Liver (tissue), 9 donors: ENCODE measurements around the gene AKAP13. TPM values are rescaled to one million over a fixed set of nuclear protein-coding genes. Genes with fewer than 3 reads are reported as not detected.

Experiments used
- DNase-seq: peaks from one replicate; pipeline ENCODE4 v3.0.0-alpha.2; 2017; ENCODE audit warnings: low spot score
- H3K27ac ChIP-seq, 2 donors: one replicate each; pipeline ENCODE4 v1.7.0; 2013; ENCODE audit warnings: inconsistent platforms in 2 of 2, low read length in 2 of 2, control low read depth in 1 of 2, low read depth in 1 of 2, mild to moderate bottlenecking in 1 of 2
- H3K27me3 ChIP-seq, 4 donors: one replicate each; pipeline versions ENCODE4 v1.6.1 to v1.7.0; 2013; ENCODE audit warnings: low read length in 3 of 4, inconsistent platforms in 1 of 4, mild to moderate bottlenecking in 1 of 4, moderate library complexity in 1 of 4; ENCODE audit not compliant: control insufficient read depth in 4 of 4, insufficient read depth in 4 of 4
- H3K36me3 ChIP-seq, 4 donors: one replicate each; pipeline versions ENCODE4 v1.6.1 to v1.7.0; 2013; ENCODE audit warnings: low read length in 3 of 4, mild to moderate bottlenecking in 3 of 4, low read depth in 1 of 4, moderate library complexity in 1 of 4; ENCODE audit not compliant: control insufficient read depth in 4 of 4, insufficient read depth in 3 of 4
- H3K4me1 ChIP-seq, 4 donors: one replicate each; pipeline versions ENCODE4 v1.6.1 to v1.7.0; 2013; ENCODE audit warnings: low read length in 3 of 4, mild to moderate bottlenecking in 3 of 4, moderate library complexity in 1 of 4; ENCODE audit not compliant: control insufficient read depth in 4 of 4, insufficient read depth in 4 of 4
- H3K4me3 ChIP-seq, 3 donors: one replicate each; pipeline versions ENCODE4 v1.6.1 to v1.7.0; 2013; ENCODE audit warnings: low read length in 3 of 3, control low read depth in 1 of 3, low read depth in 1 of 3, mild to moderate bottlenecking in 1 of 3
- H3K9ac ChIP-seq, 2 donors: one replicate each; pipeline ENCODE4 v1.7.0; 2013; ENCODE audit warnings: low read length in 2 of 2, mild to moderate bottlenecking in 2 of 2, moderate library complexity in 2 of 2, control low read depth in 1 of 2, low read depth in 1 of 2
- H3K9me3 ChIP-seq, 4 donors: one replicate each; pipeline versions ENCODE4 v1.6.1 to v1.7.0; 2013; ENCODE audit warnings: low read length in 3 of 4; ENCODE audit not compliant: control insufficient read depth in 4 of 4
- ATF3 ChIP-seq: IDR thresholded peaks from 2 replicates; pipeline ENCODE4 v1.6.1; 2016; ENCODE audit warnings: antibody characterized with exemption
- EGR1 ChIP-seq, 2 donors: IDR thresholded peaks; 2 replicates each; pipeline ENCODE4 v1.6.1; 2016 to 2018; ENCODE audit warnings: antibody characterized with exemption in 2 of 2, low read depth in 2 of 2
- FOXA1 ChIP-seq: IDR thresholded peaks from 2 replicates; pipeline ENCODE4 v1.6.1; 2016; ENCODE audit warnings: antibody characterized with exemption
- FOXA2 ChIP-seq: IDR thresholded peaks from 2 replicates; pipeline ENCODE4 v1.6.1; 2016; ENCODE audit warnings: antibody characterized with exemption
- GABPA ChIP-seq, 2 donors: IDR thresholded peaks in 1 of 2; conservative IDR thresholded peaks in 1 of 2; 2 replicates each; pipeline ENCODE4 v1.6.1; 2016; ENCODE audit warnings: antibody characterized with exemption in 2 of 2, mild to moderate bottlenecking in 1 of 2, moderate library complexity in 1 of 2
- HNF4A ChIP-seq, 2 donors: conservative IDR thresholded peaks; 2 replicates each; pipeline ENCODE4 v1.6.1; 2016; ENCODE audit warnings: antibody characterized with exemption in 2 of 2, mild to moderate bottlenecking in 2 of 2
- HNF4G ChIP-seq: IDR thresholded peaks from 2 replicates; pipeline ENCODE4 v1.6.1; 2016; ENCODE audit warnings: antibody characterized with exemption
- JUND ChIP-seq, 2 donors: IDR thresholded peaks; 2 replicates each; pipeline ENCODE4 v1.6.1; 2016; ENCODE audit warnings: antibody characterized with exemption in 2 of 2
- MAX ChIP-seq: IDR thresholded peaks from 2 replicates; pipeline ENCODE4 v1.6.1; 2016; ENCODE audit warnings: antibody characterized with exemption
- NR2F2 ChIP-seq: IDR thresholded peaks from 2 replicates; pipeline ENCODE4 v1.6.1; 2016; ENCODE audit warnings: antibody characterized with exemption
- RAD21 ChIP-seq, 2 donors: IDR thresholded peaks; 2 replicates each; pipeline ENCODE4 v1.6.1; 2016; ENCODE audit warnings: antibody characterized with exemption in 2 of 2, mild to moderate bottlenecking in 2 of 2
- REST ChIP-seq: IDR thresholded peaks from 2 replicates; pipeline ENCODE4 v1.6.1; 2016; ENCODE audit warnings: antibody characterized with exemption, mild to moderate bottlenecking
- RXRA ChIP-seq, 2 donors: IDR thresholded peaks; 2 replicates each; pipeline ENCODE4 v1.6.1; 2017 to 2018; ENCODE audit warnings: antibody characterized with exemption in 2 of 2, mild to moderate bottlenecking in 1 of 2
- SP1 ChIP-seq: IDR thresholded peaks from 2 replicates; pipeline ENCODE4 v1.6.1; 2018; ENCODE audit warnings: antibody characterized with exemption, mild to moderate bottlenecking
- TAF1 ChIP-seq: conservative IDR thresholded peaks from 2 replicates; pipeline ENCODE4 v1.6.1; 2016; ENCODE audit warnings: antibody characterized with exemption, mild to moderate bottlenecking
- YY1 ChIP-seq: IDR thresholded peaks from 2 replicates; pipeline ENCODE4 v1.6.1; 2016; ENCODE audit warnings: antibody characterized with exemption, mild to moderate bottlenecking
- ZBTB33 ChIP-seq: IDR thresholded peaks from 2 replicates; pipeline ENCODE4 v1.6.1; 2016; ENCODE audit warnings: antibody characterized with exemption
- WGBS: extraction: QIAGEN DNeasy Blood & Tissue Kit; methylation state at CpG from one replicate; pipeline ENCODE4 v1.1.7; 2013; 5-methylcytosine and 5-hydroxymethylcytosine counted together
- polyA plus RNA-seq, 2 donors: library from polyadenylated mRNA; stranded (reverse) in 1 of 2; unstranded in 1 of 2; fragments of 200-250 nt in 1 of 2; fragments of >200 nt in 1 of 2; fragmentation: Nextera tagmentation in 1 of 2; extraction: Ambion mirVana in 1 of 2; gene quantifications; one replicate each; pipeline versions ENCODE4 v1.2.1 to v1.2.3, GENCODE V29; 2013 to 2015
- total RNA-seq, 2 donors: library from RNA; depleted of rRNA; stranded (reverse); fragments of >200 nt; gene quantifications; one replicate each; pipeline ENCODE4 v1.2.3, GENCODE V29; 2014
- TF ChIP-seq, protein P1 (sequence below): fragments of 150-350 bp; IDR thresholded peaks from 2 replicates; pipeline ENCODE4 v1.5.1; 2017; ENCODE audit warnings: improper control_type of control experiment, low read depth, low read length; ENCODE audit not compliant: missing input control
- donor health status: healthy.
- donor health status: healthy.
- donor health status: healthy.
- donor health status: healthy.
- donor health status: healthy.

The AKAP13 gene
- total and polyA plus RNA-seq, 4 donors = 18.6 to 92.3 (median 37.4) TPM

- TF ChIP-seq RAD21 (IDR thresholded peaks at IDR 0.05) (peak; percentile 43 to 62), SP1 (peak; percentile 46), FOXA1 (peak; percentile 27), GABPA (IDR thresholded peaks at IDR 0.05 in 1 of 2, conservative IDR thresholded peaks at IDR 0.05 in 1 of 2) (no peak), ZBTB33 (no peak), JUND (IDR thresholded peaks at IDR 0.05) (peak in 1 of 2 donors; percentile 11)
Observed at GRCh38 chr15:85766001-85766831, 385.8 kb downstream of the AKAP13 start (continued).

DNA sequence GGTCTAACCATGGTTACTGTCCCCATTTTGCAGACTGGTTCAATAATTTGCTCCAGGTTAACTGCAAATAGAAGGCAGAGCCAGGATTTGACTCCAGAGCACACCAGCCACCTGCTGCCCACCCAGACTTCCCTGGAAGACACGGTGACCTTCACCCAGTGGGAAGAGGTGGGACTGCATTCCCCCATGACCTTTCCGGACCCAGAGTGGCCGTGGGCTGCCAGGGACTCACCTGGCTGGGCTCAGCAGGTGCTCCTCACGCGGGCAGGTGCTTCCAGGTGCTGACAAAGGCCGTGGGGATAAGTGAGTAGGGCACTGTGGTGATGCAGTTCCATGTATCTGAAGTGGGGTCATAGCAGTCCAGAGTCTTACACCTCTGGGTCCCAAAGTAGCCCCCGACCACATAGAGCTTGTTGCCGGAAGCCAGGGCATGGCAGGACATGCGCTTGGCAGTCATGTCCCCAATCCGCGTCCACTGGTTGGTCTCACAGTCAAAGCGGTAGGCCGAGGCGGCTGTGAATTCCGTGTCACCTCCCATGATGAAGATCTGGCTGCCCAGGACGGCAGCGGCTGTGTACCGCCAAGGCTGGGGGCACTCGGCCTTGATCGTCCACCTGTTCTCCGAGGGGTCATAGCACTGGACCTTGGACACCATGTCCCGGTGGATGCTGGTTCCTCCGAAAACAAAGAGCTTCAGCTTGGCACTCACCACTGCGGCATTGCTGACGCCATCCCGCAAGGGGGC is 387.6 kb downstream of the AKAP13 start:
- H3K36me3 ChIP-seq = peaks cover 0 to 8% (median 0%) of the 10 kb centered on the region in 4 donors
- WGBS = 91% methylated on average over 26 of the region's 26 CpGs
- H3K27me3 ChIP-seq = no peaks in the 10 kb centered on the region
- DNase-seq = no peak
- no peak overlapping the region for H3K27ac ChIP-seq
- peaks cover 9 to 47% (median 37%) of the 10 kb centered on the region in 4 donors for H3K4me1 ChIP-seq
- no peak overlapping the region for H3K4me3 ChIP-seq
- H3K9ac ChIP-seq = no peak overlapping the region
- peak; percentile 14 to 26 for TF ChIP-seq HNF4A (conservative IDR thresholded peaks at IDR 0.05)
- TF ChIP-seq, protein P1, sequence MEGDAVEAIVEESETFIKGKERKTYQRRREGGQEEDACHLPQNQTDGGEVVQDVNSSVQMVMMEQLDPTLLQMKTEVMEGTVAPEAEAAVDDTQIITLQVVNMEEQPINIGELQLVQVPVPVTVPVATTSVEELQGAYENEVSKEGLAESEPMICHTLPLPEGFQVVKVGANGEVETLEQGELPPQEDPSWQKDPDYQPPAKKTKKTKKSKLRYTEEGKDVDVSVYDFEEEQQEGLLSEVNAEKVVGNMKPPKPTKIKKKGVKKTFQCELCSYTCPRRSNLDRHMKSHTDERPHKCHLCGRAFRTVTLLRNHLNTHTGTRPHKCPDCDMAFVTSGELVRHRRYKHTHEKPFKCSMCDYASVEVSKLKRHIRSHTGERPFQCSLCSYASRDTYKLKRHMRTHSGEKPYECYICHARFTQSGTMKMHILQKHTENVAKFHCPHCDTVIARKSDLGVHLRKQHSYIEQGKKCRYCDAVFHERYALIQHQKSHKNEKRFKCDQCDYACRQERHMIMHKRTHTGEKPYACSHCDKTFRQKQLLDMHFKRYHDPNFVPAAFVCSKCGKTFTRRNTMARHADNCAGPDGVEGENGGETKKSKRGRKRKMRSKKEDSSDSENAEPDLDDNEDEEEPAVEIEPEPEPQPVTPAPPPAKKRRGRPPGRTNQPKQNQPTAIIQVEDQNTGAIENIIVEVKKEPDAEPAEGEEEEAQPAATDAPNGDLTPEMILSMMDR = no peak
- H3K9me3 ChIP-seq = no peaks in the 10 kb centered on the region

DNA sequence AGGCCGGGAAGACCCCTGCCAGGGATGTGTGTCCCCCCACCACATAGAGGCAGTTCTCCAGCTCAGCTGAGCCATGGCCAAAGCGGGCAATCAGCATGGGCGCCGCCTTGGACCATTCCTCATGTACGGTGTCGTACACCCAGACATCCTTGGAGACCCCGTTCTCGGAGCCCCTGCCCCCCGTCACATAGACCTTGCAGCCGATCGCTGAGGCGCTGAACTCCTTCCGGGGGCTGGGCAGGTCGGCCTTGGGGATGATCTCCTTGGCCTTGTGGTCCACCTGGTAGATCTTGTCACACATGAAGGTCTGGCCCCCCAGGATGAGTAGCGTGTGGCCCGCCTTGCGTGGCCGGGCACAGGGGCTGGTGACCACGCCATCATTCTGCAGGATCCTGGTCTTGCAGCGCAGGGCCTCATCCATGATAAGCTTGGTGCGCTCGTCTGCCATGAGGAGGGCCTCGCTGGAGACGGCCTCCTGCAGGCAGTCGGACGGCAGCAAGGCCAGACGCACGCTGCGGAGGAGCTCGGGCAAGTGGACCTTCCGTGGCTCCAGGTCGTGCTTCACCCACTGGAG is 388.3 kb downstream of the AKAP13 start:
- Histone ChIP-seq H3K36me3 (peaks cover 0 to 7% (median 0%) of the 10 kb centered on the region in 4 donors), H3K27ac (no peak overlapping the region), H3K9ac (no peak overlapping the region), H3K9me3 (no peaks in the 10 kb centered on the region), H3K4me1 (peaks cover 9 to 53% (median 39%) of the 10 kb centered on the region in 4 donors), H3K27me3 (no peaks in the 10 kb centered on the region), H3K4me3 (no peak overlapping the region)
- 98% methylated on average over 32 of the region's 32 CpGs for WGBS
- no peak for DNase-seq
- TF ChIP-seq NR2F2 (no peak), YY1 (no peak), TAF1 (no peak), GABPA (IDR thresholded peaks at IDR 0.05 in 1 of 2, conservative IDR thresholded peaks at IDR 0.05 in 1 of 2) (no peak), FOXA1 (no peak), RAD21 (IDR thresholded peaks at IDR 0.05) (no peak), RXRA (IDR thresholded peaks at IDR 0.05) (no peak), JUND (IDR thresholded peaks at IDR 0.05) (no peak), HNF4G (no peak), ZBTB33 (no peak), FOXA2 (no peak), MAX (no peak), REST (no peak), HNF4A (conservative IDR thresholded peaks at IDR 0.05) (no peak), EGR1 (IDR thresholded peaks at IDR 0.05; ENCODE audit: low read depth in 2 of 2) (no peak), ATF3 (no peak)
